Measurements from ENCODE around the gene GGCT. TPM values are rescaled to one million over a fixed set of nuclear protein-coding genes. Genes with fewer than 3 reads are reported as not detected.

The GGCT gene
- total RNA-seq, 1 donor from 2014 or later, result 23.2 TPM

Other genes starting within 250 kb of the GGCT start
- gene ZNRF2, start 220.2 kb downstream of the GGCT start, total RNA-seq, result 57.1 TPM
- gene NOD1, start 26.0 kb downstream of the GGCT start, total RNA-seq, result 0.82 TPM
- 56.3 TPM for gene GARS1, start 90.0 kb upstream of the GGCT start, total RNA-seq
- gene CRHR2, start 177.6 kb upstream of the GGCT start, total RNA-seq, result 0.41 TPM
- gene INMT, start 247.3 kb upstream of the GGCT start, total RNA-seq, result 0.41 TPM

All from frontal cortex (tissue), 1 donor.